ENCODE results near the gene RNF213.
"Not testable (repeated sequence)": the region's sequence is repeated elsewhere in the genome, so short reads cannot be mapped to it uniquely, and the experiment has no call there.

RNF213 gene

DNA sequence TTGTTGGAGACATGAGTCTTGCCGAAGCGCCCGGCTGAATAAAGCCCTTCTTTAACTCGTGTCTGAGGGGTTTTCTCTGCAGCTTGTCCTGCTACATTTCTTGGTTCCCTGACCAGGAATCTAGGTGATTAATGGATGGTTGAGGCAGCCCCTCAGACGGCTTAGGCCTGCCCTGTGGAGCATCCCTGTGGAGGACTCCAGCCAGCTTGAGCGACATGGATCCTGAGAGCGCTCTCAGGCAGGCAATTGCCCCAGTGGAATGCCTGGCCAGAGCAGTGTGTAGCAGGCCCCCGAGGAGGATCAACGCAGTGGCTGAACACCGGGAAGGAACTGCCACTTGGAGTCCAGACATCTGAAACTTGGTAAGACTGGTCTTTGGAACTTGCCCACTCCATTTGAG, 137.0 kb downstream of the RNF213 start:
- H3K4me3 ChIP-seq (ENCODE audit: low read depth, low read length) = no peak overlapping the region
- TF ChIP-seq, protein P1, sequence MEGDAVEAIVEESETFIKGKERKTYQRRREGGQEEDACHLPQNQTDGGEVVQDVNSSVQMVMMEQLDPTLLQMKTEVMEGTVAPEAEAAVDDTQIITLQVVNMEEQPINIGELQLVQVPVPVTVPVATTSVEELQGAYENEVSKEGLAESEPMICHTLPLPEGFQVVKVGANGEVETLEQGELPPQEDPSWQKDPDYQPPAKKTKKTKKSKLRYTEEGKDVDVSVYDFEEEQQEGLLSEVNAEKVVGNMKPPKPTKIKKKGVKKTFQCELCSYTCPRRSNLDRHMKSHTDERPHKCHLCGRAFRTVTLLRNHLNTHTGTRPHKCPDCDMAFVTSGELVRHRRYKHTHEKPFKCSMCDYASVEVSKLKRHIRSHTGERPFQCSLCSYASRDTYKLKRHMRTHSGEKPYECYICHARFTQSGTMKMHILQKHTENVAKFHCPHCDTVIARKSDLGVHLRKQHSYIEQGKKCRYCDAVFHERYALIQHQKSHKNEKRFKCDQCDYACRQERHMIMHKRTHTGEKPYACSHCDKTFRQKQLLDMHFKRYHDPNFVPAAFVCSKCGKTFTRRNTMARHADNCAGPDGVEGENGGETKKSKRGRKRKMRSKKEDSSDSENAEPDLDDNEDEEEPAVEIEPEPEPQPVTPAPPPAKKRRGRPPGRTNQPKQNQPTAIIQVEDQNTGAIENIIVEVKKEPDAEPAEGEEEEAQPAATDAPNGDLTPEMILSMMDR (IDR thresholded peaks at IDR 0.05; ENCODE audit: low read depth, low read length) = no peak
- TF ChIP-seq, protein P2, sequence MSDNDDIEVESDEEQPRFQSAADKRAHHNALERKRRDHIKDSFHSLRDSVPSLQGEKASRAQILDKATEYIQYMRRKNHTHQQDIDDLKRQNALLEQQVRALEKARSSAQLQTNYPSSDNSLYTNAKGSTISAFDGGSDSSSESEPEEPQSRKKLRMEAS (IDR thresholded peaks at IDR 0.05; ENCODE audit: low read depth, low read length) = no peak
- TF ChIP-seq POLR2A (IDR thresholded peaks at IDR 0.05; ENCODE audit: extremely low read depth, insufficient read length) (no peak), MYC (IDR thresholded peaks at IDR 0.05; ENCODE audit: low read depth, low read length) (no peak)
- DNase-seq (ENCODE audit: low read depth) = no peak

DNA sequence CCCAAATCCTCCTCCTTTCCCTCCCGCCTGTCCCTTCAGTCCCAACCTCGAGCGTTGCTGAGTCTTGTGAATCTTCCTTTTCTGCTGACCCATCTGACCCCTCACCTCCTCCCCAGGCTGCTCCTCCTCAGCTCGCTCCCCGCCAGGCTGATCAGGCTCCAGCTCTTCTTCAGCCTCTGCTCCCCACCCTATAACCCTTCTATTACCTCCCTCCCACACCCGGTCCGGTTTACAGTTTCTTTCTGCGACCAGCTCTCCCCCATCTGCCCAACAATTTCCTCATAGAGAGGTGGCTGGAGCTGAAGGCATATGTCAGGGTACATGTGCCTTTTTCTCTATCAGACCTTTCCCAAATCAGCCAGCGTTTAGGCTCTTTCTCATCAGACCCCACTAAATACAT, 140.4 kb downstream of the RNF213 start:
- DNase-seq (ENCODE audit: low read depth) = not testable (repeated sequence)

DNA sequence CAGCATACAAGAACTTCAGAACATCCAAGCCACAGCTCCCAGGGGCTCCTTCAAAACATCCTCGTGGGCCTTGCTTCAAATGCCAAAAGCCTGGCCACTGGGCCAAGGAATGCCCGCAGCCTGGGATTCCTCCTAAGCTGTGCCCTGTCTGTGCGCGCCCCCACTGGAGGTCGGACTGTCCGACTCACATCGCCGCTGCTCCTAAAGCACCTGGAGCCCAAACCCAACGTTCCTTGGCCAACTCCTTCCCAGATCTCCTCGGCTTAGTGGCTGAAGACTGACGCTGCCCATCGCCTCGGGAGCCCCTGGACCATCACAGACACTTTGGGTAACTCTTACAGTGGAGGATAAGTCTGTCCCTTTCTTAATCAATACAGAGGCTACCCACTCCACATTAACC, 141.4 kb downstream of the RNF213 start:
- not testable (repeated sequence) for DNase-seq (ENCODE audit: low read depth); H3K4me3 ChIP-seq (ENCODE audit: low read depth, low read length)

More for the DNA sequence above, 140.4 kb downstream of the RNF213 start:
- not testable (repeated sequence) for H3K4me3 ChIP-seq (ENCODE audit: low read depth, low read length)

DNA sequence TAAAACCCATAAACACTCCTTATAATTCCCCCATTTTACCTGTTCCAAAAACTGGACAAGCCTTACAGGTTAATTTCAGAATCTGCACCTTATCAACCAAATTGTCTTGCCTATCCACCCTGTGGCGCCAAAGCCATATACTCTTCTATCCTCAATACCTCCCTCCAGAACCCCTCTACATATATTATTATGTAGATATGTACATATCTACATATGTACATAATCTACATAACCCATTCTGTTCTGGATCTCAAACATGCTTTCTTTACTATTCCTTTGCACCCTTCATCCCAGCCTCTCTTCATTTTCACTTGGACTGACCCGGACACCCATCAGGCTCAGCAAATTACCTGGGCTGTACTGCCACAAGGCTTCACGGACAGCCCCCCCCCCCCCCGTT, 142.3 kb downstream of the RNF213 start:
- no peak for DNase-seq (ENCODE audit: low read depth)
- no peak overlapping the region for H3K4me3 ChIP-seq (ENCODE audit: low read depth, low read length)
- TF ChIP-seq, protein P1 (IDR thresholded peaks at IDR 0.05; ENCODE audit: low read depth, low read length) = no peak

DNA sequence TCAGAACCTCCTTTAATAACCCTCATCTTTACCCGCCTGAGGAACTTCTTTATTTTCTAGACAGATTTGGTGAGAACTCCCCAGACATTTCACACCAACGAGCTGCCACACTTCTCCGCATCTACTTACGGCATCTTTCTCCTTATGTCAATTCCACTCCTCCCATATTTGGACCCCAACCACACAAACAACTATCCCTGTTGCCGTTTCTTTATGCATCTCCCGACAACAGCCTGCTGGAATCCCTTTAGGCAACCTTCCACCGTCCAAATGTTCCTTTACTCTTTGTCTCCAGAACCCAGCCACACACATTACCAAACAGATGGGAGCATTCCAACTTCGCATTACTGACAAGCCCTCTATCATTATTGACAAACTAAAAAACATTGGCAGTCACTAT, 145.5 kb downstream of the RNF213 start:
- H3K4me3 ChIP-seq (ENCODE audit: low read depth, low read length) = no peak overlapping the region
- TF ChIP-seq, protein P1 (IDR thresholded peaks at IDR 0.05; ENCODE audit: low read depth, low read length) = no peak
- TF ChIP-seq, protein P2 (IDR thresholded peaks at IDR 0.05; ENCODE audit: low read depth, low read length) = no peak
- no peak for TF ChIP-seq POLR2A (IDR thresholded peaks at IDR 0.05; ENCODE audit: extremely low read depth, insufficient read length)
- no peak for DNase-seq (ENCODE audit: low read depth)

DNA sequence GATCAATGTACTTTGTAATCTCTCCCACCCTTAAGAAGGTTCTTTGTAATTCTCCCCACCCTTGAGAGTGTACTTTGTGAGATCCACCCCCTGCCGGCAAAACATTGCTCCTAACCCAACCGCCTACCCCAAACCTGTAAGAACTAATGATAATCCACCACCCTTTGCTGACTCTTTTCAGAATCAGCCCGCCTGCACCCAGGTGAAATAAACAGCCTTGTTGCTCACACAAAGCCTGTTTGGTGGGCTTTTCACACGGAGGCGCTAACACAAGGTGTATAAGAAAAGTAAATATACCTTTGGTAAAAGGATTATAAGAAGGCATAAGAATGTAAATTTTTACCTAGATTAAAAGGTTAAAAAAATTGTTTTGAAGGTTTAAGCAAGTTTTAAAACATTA, 147.3 kb downstream of the RNF213 start:
- H3K4me3 ChIP-seq (ENCODE audit: low read depth, low read length); DNase-seq (ENCODE audit: low read depth): not testable (repeated sequence)

DNA sequence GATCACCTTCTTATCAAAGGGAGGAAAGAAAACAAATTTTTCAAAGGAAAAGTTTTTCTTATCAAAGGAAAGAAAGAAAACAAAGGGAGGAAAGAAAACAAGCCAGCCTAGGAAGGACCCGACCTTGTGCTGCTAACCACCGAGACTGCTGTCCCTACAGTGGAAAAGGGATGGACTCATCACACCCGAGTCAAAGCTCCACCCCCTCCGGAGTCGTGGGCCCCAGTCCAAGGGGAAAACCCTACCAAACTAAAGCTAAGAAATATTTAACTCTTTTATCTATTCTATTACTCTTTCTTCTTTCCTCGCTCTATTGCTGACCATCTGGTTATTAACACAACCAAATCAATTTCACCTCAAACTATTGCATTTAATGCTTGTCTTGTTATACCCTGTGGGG, 148.2 kb downstream of the RNF213 start:
- TF ChIP-seq MYC (IDR thresholded peaks at IDR 0.05; ENCODE audit: low read depth, low read length) (no peak), POLR2A (IDR thresholded peaks at IDR 0.05; ENCODE audit: extremely low read depth, insufficient read length) (no peak)
- TF ChIP-seq, protein P1 (IDR thresholded peaks at IDR 0.05; ENCODE audit: low read depth, low read length) = no peak
- TF ChIP-seq, protein P2 (IDR thresholded peaks at IDR 0.05; ENCODE audit: low read depth, low read length) = no peak
- no peak for DNase-seq (ENCODE audit: low read depth)
- no peak overlapping the region for H3K4me3 ChIP-seq (ENCODE audit: low read depth, low read length)

DNA sequence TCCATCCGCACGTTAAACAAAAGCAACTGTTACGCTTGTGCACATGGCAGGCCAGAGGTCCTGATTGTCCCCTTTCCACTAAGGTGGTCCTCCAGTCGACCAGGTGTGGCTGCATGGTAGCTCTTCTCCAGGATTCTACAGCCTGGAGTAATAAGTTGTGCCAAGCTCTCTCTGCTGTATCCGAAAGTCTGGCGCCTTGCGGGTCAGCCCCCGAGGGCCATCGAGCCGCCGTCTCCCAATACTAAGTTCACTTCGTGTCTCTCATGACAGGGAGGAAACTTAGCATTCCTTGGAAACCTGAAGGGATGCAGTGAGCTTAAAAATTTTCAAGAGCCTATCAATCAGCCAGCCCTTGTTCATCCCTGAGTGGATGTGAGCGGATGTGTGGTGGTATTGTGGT, 149.0 kb downstream of the RNF213 start:
- TF ChIP-seq, protein P1 (IDR thresholded peaks at IDR 0.05; ENCODE audit: low read depth, low read length) = no peak
- no peak for TF ChIP-seq MYC (IDR thresholded peaks at IDR 0.05; ENCODE audit: low read depth, low read length)
- no peak for TF ChIP-seq POLR2A (IDR thresholded peaks at IDR 0.05; ENCODE audit: extremely low read depth, insufficient read length)
- TF ChIP-seq, protein P2 (IDR thresholded peaks at IDR 0.05; ENCODE audit: low read depth, low read length) = no peak
- DNase-seq (ENCODE audit: low read depth) = no peak
- H3K4me3 ChIP-seq (ENCODE audit: low read depth, low read length) = no peak overlapping the region

DNA sequence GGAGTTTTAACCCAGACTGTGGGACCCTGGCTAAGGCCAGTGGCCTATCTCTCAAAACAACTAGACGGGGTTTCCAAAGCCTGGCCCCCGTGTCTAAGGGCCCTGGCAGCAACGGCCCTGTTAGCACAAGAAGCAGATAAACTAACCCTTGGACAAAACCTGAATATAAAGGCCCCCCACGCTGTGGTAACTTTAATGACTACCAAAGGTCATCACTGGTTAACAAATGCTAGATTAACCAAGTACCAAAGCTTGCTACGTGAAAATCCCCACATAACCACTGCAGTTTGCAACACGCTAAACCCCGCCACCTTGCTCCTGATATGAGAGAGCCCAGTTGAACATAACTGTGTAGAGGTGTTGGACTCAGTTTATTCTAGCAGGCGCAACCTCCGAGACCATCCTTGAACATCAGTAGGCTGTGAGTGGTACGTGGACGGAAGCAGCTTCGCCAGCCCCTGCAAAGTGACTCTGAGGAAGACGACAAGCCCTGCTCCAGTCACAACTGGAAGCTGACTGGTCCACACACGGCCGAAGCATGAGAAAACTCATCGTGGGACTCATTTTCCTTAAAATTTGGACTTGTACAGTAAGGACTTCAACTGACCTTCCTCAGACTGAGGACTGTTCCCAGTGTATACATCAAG, 149.9 kb downstream of the RNF213 start:
- H3K4me3 ChIP-seq (ENCODE audit: low read depth, low read length); DNase-seq (ENCODE audit: low read depth): not testable (repeated sequence)

Data from NB4 (cell line).